ENCODE measurements around the gene SPATA19.

SPATA19 gene

GRCh38 chr11:133825666-133826065, 19.6 kb downstream of the SPATA19 start:
- no peak for TF ChIP-seq NFIC (IDR thresholded peaks at IDR 0.05)
- no peak for TF ChIP-seq TCF12 (IDR thresholded peaks at IDR 0.05; ENCODE audit: low read depth)
- TF ChIP-seq, protein P1, sequence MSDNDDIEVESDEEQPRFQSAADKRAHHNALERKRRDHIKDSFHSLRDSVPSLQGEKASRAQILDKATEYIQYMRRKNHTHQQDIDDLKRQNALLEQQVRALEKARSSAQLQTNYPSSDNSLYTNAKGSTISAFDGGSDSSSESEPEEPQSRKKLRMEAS (IDR thresholded peaks at IDR 0.05): no peak
- TF ChIP-seq EP300 (IDR thresholded peaks at IDR 0.05; ENCODE audit: borderline replicate concordance): no peak
- TF ChIP-seq CREB1 (IDR thresholded peaks at IDR 0.05; ENCODE audit: low read depth): no peak
- TF ChIP-seq FOXM1 (IDR thresholded peaks at IDR 0.05; ENCODE audit: borderline replicate concordance, low read depth): no peak
- TF ChIP-seq TAF1 (IDR thresholded peaks at IDR 0.05; ENCODE audit: low read depth): no peak
- TF ChIP-seq, protein P2, sequence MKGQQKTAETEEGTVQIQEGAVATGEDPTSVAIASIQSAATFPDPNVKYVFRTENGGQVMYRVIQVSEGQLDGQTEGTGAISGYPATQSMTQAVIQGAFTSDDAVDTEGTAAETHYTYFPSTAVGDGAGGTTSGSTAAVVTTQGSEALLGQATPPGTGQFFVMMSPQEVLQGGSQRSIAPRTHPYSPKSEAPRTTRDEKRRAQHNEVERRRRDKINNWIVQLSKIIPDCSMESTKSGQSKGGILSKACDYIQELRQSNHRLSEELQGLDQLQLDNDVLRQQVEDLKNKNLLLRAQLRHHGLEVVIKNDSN (IDR thresholded peaks at IDR 0.05): no peak
- no peak for TF ChIP-seq RAD21 (IDR thresholded peaks at IDR 0.05; ENCODE audit: low read depth)
- no peak for TF ChIP-seq YY1 (IDR thresholded peaks at IDR 0.05; ENCODE audit: low read depth)
- no peak for TF ChIP-seq EGR1 (IDR thresholded peaks at IDR 0.05)
- TF ChIP-seq CEBPB (IDR thresholded peaks at IDR 0.05): no peak
- no peak for TF ChIP-seq ZBTB7A (IDR thresholded peaks at IDR 0.05; ENCODE audit: low read depth)
- TF ChIP-seq TEAD4 (IDR thresholded peaks at IDR 0.05): no peak
- no peak for TF ChIP-seq REST (IDR thresholded peaks at IDR 0.05; ENCODE audit: low read depth)

- no peak for TF ChIP-seq RAD21 (IDR thresholded peaks at IDR 0.05; ENCODE audit: low read depth)
- no peak for TF ChIP-seq EGR1 (IDR thresholded peaks at IDR 0.05)
- no peak for TF ChIP-seq CEBPB (IDR thresholded peaks at IDR 0.05)
- TF ChIP-seq, protein P2 (IDR thresholded peaks at IDR 0.05): no peak
- no peak for TF ChIP-seq EP300 (IDR thresholded peaks at IDR 0.05; ENCODE audit: borderline replicate concordance)
- no peak for TF ChIP-seq TEAD4 (IDR thresholded peaks at IDR 0.05)
- TF ChIP-seq, protein P1 (IDR thresholded peaks at IDR 0.05): no peak
- no peak for TF ChIP-seq REST (IDR thresholded peaks at IDR 0.05; ENCODE audit: low read depth)
Observed at GRCh38 chr11:133825156-133825555, 20.2 kb downstream of the SPATA19 start.

GRCh38 chr11:133824593-133824992, 20.7 kb downstream of the SPATA19 start:
- no peak for TF ChIP-seq RAD21 (IDR thresholded peaks at IDR 0.05; ENCODE audit: low read depth)

DNA sequence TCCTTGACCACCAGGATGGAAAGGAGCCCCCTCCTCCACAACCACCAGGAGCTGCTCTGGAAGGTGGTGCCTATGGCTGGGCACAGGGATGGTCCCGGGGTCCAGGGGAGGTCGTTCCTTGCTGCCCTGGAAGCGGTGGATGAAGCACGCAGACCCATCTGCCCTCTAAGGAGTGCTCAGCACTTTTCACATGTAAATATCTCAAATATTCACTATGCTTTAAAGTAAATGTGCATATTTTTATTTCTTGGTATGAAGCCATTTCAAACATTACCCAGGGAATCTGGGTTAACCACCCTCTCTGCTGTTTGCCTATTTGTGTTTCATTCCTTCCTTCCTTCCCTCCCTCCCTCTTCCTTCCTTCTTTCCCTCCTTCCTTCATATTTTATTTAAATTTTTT, 21.7 kb downstream of the SPATA19 start:
- TF ChIP-seq TAF1 (IDR thresholded peaks at IDR 0.05; ENCODE audit: low read depth) (no peak), FOXM1 (IDR thresholded peaks at IDR 0.05; ENCODE audit: borderline replicate concordance, low read depth) (no peak), RAD21 (IDR thresholded peaks at IDR 0.05; ENCODE audit: low read depth) (no peak), EGR1 (IDR thresholded peaks at IDR 0.05) (no peak), YY1 (IDR thresholded peaks at IDR 0.05; ENCODE audit: low read depth) (no peak), ZBTB7A (IDR thresholded peaks at IDR 0.05; ENCODE audit: low read depth) (no peak), NFIC (IDR thresholded peaks at IDR 0.05) (no peak), CREB1 (IDR thresholded peaks at IDR 0.05; ENCODE audit: low read depth) (no peak), CEBPB (IDR thresholded peaks at IDR 0.05) (no peak), TEAD4 (IDR thresholded peaks at IDR 0.05) (no peak), EP300 (IDR thresholded peaks at IDR 0.05; ENCODE audit: borderline replicate concordance) (no peak), TCF12 (IDR thresholded peaks at IDR 0.05; ENCODE audit: low read depth) (no peak), REST (IDR thresholded peaks at IDR 0.05; ENCODE audit: low read depth) (no peak)
- TF ChIP-seq, protein P2 (IDR thresholded peaks at IDR 0.05): no peak
- TF ChIP-seq, protein P1 (IDR thresholded peaks at IDR 0.05): no peak
